Neural cell (in vitro differentiated cells): Measurements from ENCODE around the gene NREP.

Experiments used
- EP300 ChIP-seq: fragments of 450-650 bp; conservative IDR thresholded peaks from 2 replicates; pipeline ENCODE4 v1.6.1; 2014; ENCODE audit warnings: antibody characterized with exemption, mild to moderate bottlenecking, moderate library complexity; ENCODE audit not compliant: poor library complexity, severe bottlenecking
- EZH2 ChIP-seq: fragments of 200-600, 300-800 bp; shearing (Covaris generic), sonication (generic); IDR thresholded peaks from 2 replicates; pipeline ENCODE4 v1.6.1; 2014; ENCODE audit warnings: antibody characterized with exemption, low read length, borderline replicate concordance, mild to moderate bottlenecking; ENCODE audit not compliant: insufficient read depth, poor library complexity, severe bottlenecking
- POLR2AphosphoS5 ChIP-seq: IDR thresholded peaks from 2 replicates; pipeline ENCODE4 v1.6.1; 2012
- TAF1 ChIP-seq: IDR thresholded peaks from 2 replicates; pipeline ENCODE4 v1.6.1; 2012; ENCODE audit warnings: low read depth
- TF ChIP-seq, protein P1 (sequence below): fragments of 450-650 bp; IDR thresholded peaks from 2 replicates; pipeline ENCODE4 v1.5.1; 2014; ENCODE audit warnings: antibody characterized with exemption, mild to moderate bottlenecking, moderate library complexity; ENCODE audit not compliant: poor library complexity, severe bottlenecking

DNA sequence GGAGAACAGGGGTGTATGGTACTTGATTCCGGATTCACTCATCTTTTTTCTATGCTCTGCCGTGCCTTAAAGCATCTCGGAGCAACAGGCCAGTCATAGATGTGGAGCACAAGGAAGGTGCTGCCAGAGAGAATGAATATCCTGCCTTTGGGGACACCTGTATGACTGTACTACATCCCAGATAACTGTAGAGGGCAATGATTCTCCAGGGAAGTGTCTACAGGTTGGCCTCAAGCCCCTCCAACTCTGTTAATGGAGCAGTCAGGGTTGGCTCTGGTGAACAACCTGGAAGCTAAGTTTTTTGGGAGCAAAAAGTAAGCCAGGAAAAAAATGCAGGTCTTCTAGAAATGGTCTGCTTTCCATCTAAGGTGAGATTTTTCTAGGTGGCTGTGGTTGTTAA lies 71.0 kb downstream of the NREP start:
- TF ChIP-seq EZH2, result no peak
- TF ChIP-seq POLR2AphosphoS5, result no peak
- no peak for TF ChIP-seq TAF1
- no peak for TF ChIP-seq EP300
- TF ChIP-seq, protein P1, sequence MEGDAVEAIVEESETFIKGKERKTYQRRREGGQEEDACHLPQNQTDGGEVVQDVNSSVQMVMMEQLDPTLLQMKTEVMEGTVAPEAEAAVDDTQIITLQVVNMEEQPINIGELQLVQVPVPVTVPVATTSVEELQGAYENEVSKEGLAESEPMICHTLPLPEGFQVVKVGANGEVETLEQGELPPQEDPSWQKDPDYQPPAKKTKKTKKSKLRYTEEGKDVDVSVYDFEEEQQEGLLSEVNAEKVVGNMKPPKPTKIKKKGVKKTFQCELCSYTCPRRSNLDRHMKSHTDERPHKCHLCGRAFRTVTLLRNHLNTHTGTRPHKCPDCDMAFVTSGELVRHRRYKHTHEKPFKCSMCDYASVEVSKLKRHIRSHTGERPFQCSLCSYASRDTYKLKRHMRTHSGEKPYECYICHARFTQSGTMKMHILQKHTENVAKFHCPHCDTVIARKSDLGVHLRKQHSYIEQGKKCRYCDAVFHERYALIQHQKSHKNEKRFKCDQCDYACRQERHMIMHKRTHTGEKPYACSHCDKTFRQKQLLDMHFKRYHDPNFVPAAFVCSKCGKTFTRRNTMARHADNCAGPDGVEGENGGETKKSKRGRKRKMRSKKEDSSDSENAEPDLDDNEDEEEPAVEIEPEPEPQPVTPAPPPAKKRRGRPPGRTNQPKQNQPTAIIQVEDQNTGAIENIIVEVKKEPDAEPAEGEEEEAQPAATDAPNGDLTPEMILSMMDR, result no peak
